ENCODE measurements around the gene SLC10A3. TPM values are rescaled to one million over a fixed set of nuclear protein-coding genes. Genes with fewer than 3 reads are reported as not detected.

Gene SLC10A3
- total and polyA plus RNA-seq, 2 of the 8 experiments (the other 6 are each of a cell fraction or from before 2014, with no cell fraction given) = 6.8 to 9.5 TPM

DNA sequence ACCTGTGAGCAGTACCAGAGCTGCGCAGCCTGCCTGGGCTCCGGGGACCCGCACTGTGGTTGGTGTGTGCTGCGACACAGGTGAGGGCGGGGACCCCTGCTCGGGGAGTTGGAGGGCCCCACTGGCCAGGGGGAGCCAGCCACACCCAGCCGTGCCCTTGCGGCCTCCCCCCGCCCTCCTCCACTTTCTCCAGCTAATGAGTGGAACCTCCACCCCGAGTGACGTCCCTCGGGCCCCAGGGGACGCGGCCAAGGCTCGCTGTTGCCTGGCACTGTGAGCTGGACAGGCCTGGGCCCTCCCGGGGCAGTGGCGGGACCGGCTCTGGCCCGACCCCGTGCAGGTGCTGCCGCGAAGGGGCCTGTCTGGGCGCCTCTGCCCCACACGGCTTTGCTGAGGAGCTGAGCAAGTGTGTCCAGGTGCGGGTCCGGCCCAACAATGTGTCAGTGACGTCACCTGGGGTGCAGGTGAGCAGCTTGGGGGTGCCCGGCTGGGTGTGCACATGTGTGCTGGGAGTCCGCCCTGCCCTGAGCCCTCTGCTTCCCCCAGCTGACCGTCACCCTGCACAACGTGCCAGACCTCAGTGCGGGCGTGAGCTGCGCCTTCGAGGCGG lies 26.7 kb downstream of the SLC10A3 start:
- Histone ChIP-seq H3K14ac (ENCODE audit: insufficient read length) (no peak overlapping the region), H3K23me2 (ENCODE audit: low read depth, low read length) (no peaks in the 10 kb centered on the region), H3K27ac (ENCODE audit: low read depth, low read length) (no peak overlapping the region), H3K4me3 (ENCODE audit: extremely low read depth in 1 of 4, insufficient read depth in 2 of 4, low read depth in 3 of 4, low read length in 4 of 4) (no peak overlapping the region), H3K9me3 (ENCODE audit: insufficient read depth in 2 of 2, low read depth in 1 of 2, low read length in 1 of 2) (no peaks in the 10 kb centered on the region), H3K27me3 (replicated peaks in 1 of 4; ENCODE audit: control insufficient read depth in 3 of 4, extremely low read depth in 1 of 4, insufficient read depth in 3 of 4, low read length in 3 of 4) (no peaks in the 10 kb centered on the region), H4K20me1 (replicated peaks in 1 of 2; ENCODE audit: control insufficient read depth in 1 of 2, insufficient read depth in 2 of 2, low read length in 2 of 2) (no peaks in the 10 kb centered on the region), H3K36me3 (ENCODE audit: control insufficient read depth in 2 of 4, insufficient read depth in 4 of 4, low read length in 3 of 4) (peaks cover 0 to 23% (median 3%) of the 10 kb centered on the region in 4 experiments; a peak in 6 of 8 replicates), H3K18ac (ENCODE audit: extremely low read depth, low read length) (no peak overlapping the region), H2BK20ac (ENCODE audit: low read length) (no peak overlapping the region), H3K4me1 (replicated peaks in 1 of 4; ENCODE audit: control insufficient read depth in 3 of 4, insufficient read depth in 4 of 4, low read length in 3 of 4) (peaks cover 0 to under 1% (median 0%) of the 10 kb centered on the region in 4 experiments; a peak in 2 of 7 replicates), H3K4me2 (ENCODE audit: insufficient read depth in 1 of 2, low read depth in 2 of 2, low read length in 2 of 2) (no peak overlapping the region), H2AFZ (ENCODE audit: low read length) (no peak overlapping the region), H3K79me2 (ENCODE audit: control insufficient read depth in 1 of 2, insufficient read depth in 2 of 2, low read length in 2 of 2) (no peaks in the 10 kb centered on the region), H2BK120ac (replicated peaks; ENCODE audit: low read depth, low read length) (no peak overlapping the region), H3K9ac (replicated peaks in 1 of 4; ENCODE audit: extremely low read depth in 1 of 4, low read depth in 3 of 4, low read length in 3 of 4) (no peak overlapping the region), H3K56ac (replicated peaks; ENCODE audit: insufficient read length, low read depth, low read length) (no peak overlapping the region), H2AK5ac (ENCODE audit: low read depth, low read length) (no peak overlapping the region), H2BK12ac (ENCODE audit: low read depth, low read length) (no peak overlapping the region), H3K4ac (replicated peaks; ENCODE audit: insufficient read length, low read depth, low read length) (no peak overlapping the region), H2BK15ac (ENCODE audit: low read length) (no peak overlapping the region), H4K5ac (ENCODE audit: insufficient read length, low read depth, low read length) (no peak overlapping the region), H4K91ac (replicated peaks; ENCODE audit: insufficient read length, low read length) (no peak overlapping the region), H3K79me1 (ENCODE audit: low read depth, low read length) (no peaks in the 10 kb centered on the region), H4K8ac (ENCODE audit: extremely low read depth, insufficient read depth, low read length) (no peak overlapping the region), H3K23ac (ENCODE audit: insufficient read length) (no peak overlapping the region), H2BK5ac (ENCODE audit: low read depth, low read length) (no peak overlapping the region)
- DNase-seq (ENCODE audit: low read depth in 1 of 2, low spot score in 2 of 2) (no peak), FAIRE-seq (no peak)
- TF ChIP-seq, protein P1, sequence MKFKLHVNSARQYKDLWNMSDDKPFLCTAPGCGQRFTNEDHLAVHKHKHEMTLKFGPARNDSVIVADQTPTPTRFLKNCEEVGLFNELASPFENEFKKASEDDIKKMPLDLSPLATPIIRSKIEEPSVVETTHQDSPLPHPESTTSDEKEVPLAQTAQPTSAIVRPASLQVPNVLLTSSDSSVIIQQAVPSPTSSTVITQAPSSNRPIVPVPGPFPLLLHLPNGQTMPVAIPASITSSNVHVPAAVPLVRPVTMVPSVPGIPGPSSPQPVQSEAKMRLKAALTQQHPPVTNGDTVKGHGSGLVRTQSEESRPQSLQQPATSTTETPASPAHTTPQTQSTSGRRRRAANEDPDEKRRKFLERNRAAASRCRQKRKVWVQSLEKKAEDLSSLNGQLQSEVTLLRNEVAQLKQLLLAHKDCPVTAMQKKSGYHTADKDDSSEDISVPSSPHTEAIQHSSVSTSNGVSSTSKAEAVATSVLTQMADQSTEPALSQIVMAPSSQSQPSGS (IDR thresholded peaks at IDR 0.05; ENCODE audit: low read length) = no peak
- TF ChIP-seq TBP (IDR thresholded peaks at IDR 0.05; ENCODE audit: low read depth, low read length) (no peak), CREB1 (IDR thresholded peaks at IDR 0.05) (no peak), SUZ12 (IDR thresholded peaks at IDR 0.05; ENCODE audit: low read length) (no peak)
- ChIA-PET POLR2A (ENCODE audit: partially characterized antibody) (interaction anchor here (0.6 to 1.5 kb wide), 5 partner anchors 10 to 115 kb away, joined by 3 to 4 read pairs (median 3); no protein-coding TSS in a partner anchor), CTCF (ENCODE audit: partially characterized antibody) (interaction anchor here (0.9 to 1.4 kb wide), 2 partner anchors 9 to 15 kb away, joined by 3 read pairs; no protein-coding TSS in a partner anchor)
- WGBS, 2 experiments (ENCODE audit: extremely low coverage in 1 of 2, insufficient coverage in 1 of 2, insufficient read length in 1 of 2, insufficient replicate concordance in 2 of 2, low coverage in 1 of 2, low lambda C conversion rate in 2 of 2, missing lambda C conversion rate in 1 of 2) = 100% methylated on average over 4 of the region's 36 CpGs; no CpG with 5 or more reads in 1 of the 2 experiments

Data from H1 (cell line).